ENCODE data around the gene OBP2B. TPM values are rescaled to one million over a fixed set of nuclear protein-coding genes. Genes with fewer than 3 reads are reported as not detected.
"Not testable (repeated sequence)": the region's sequence is repeated elsewhere in the genome, so short reads cannot be mapped to it uniquely, and the experiment has no call there.

OBP2B gene
- total RNA-seq, 2 donors from 2014 or later: not detected

DNA sequence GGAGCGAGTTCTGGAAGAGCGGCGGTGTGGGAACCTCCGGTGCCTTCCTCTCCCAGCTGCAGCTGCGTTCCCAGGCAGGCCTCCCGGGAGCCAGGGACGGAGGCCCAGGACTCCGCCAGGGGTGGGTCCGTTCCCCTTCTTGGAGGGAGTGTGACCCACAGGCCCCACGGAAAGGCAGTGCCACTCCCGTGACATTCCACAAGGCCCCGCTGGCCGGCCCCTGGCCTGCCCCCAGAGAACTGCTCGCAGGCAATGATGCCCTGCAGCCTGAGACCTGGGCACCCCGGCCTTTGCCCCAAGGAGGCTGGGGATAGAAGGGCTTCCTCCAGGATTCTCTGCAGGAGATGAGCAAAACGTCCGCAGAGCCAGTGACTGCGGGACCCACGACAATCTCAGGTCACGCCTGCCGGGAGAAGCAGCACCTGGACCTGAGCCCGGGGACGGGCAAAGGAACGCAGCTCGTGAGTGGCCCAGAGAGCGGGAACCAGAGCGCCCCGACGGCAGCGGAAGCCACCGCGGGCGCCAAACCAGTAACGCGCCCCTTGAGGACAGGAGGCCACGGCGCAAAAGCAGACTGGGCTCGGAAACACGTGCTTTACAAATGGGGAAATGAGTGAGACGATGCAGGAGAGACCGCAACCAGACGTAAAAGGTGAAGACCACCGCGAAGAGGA is 9.3 kb downstream of the OBP2B start:
- Mint-ChIP-seq H3K27ac (peak overlapping the region; percentile 38 to 72), H3K9me3 (peaks cover 0 to 7% of the 10 kb centered on the region in 2 donors), H3K36me3 (peaks cover 9 to 15% of the 10 kb centered on the region in 2 donors)
- DNase-seq (ENCODE audit: low spot score in 2 of 2) (peak in 1 of 2 donors; percentile 54), ATAC-seq (peak; percentile 83 to 91)

GRCh38 chr9:133195029-133195428 is 14.0 kb downstream of the OBP2B start:
- peaks cover 8% of the 10 kb centered on the region in 2 donors for H3K36me3 Mint-ChIP-seq
- peaks cover 0 to 7% of the 10 kb centered on the region in 2 donors for H3K9me3 Mint-ChIP-seq
- H3K27ac Mint-ChIP-seq: no peak overlapping the region
- no peak for ATAC-seq
- no peak for DNase-seq (ENCODE audit: low spot score in 2 of 2)

- H3K9me3 Mint-ChIP-seq: peaks cover 0 to 5% of the 10 kb centered on the region in 2 donors
- H3K36me3 Mint-ChIP-seq: peaks cover 5% of the 10 kb centered on the region in 2 donors
- H3K27ac Mint-ChIP-seq: no peak overlapping the region
- ATAC-seq (no peak), DNase-seq (ENCODE audit: low spot score in 2 of 2) (no peak)
Measured at GRCh38 chr9:133194597-133194996, 14.5 kb downstream of the OBP2B start.

DNA sequence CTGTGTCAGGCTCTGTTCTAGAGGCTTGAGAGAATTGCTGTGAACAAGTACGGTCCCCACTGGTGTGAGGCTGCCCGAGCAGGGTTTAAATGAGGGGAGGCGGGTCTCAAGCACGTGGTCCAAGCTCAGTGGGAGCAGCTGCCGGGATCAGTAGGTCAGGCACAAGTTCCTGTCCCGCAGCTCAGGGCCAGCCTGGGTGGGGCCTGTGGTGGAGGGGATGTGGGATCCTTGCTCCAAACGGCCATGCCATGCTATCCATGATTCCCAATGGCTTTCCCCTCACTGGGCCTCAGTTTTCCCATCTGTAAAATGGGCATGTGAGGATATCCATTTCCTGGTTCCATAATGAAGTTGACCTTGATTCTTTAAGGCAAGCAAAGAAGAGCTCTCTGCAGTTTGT is 17.1 kb downstream of the OBP2B start:
- Mint-ChIP-seq H3K27ac (no peak overlapping the region), H3K9me3 (peaks cover 0 to 5% of the 10 kb centered on the region in 2 donors), H3K36me3 (peaks cover 0 to 5% of the 10 kb centered on the region in 2 donors)
- ATAC-seq (no peak), DNase-seq (ENCODE audit: low spot score in 2 of 2) (no peak)

GRCh38 chr9:133189826-133190225 is 19.2 kb downstream of the OBP2B start:
- Mint-ChIP-seq H3K27ac (no peak overlapping the region), H3K9me3 (peaks cover 0 to 5% of the 10 kb centered on the region in 2 donors), H3K36me3 (no peaks in the 10 kb centered on the region)
- DNase-seq (ENCODE audit: low spot score in 2 of 2): no peak
- ATAC-seq: no peak

- ATAC-seq: no peak
- Mint-ChIP-seq H3K36me3 (no peaks in the 10 kb centered on the region), H3K27ac (no peak overlapping the region), H3K9me3 (no peaks in the 10 kb centered on the region)
- DNase-seq (ENCODE audit: low spot score in 2 of 2): peak in 1 of 2 donors; percentile 34
Measured at GRCh38 chr9:133188843-133189180, 20.2 kb downstream of the OBP2B start.

- Mint-ChIP-seq H3K27ac (no peak overlapping the region), H3K36me3 (no peaks in the 10 kb centered on the region), H3K9me3 (no peaks in the 10 kb centered on the region)
- DNase-seq (ENCODE audit: low spot score in 2 of 2) (peak in 1 of 2 donors; percentile 34), ATAC-seq (no peak)
Measured at GRCh38 chr9:133188006-133188842, 20.8 kb downstream of the OBP2B start.

- H3K9me3 Mint-ChIP-seq: no peaks in the 10 kb centered on the region
- DNase-seq (ENCODE audit: low spot score in 2 of 2): peak in 1 of 2 donors; percentile 52
- no peak for ATAC-seq
- no peaks in the 10 kb centered on the region for H3K36me3 Mint-ChIP-seq
- H3K27ac Mint-ChIP-seq: no peak overlapping the region
Measured at GRCh38 chr9:133187561-133188005, 21.5 kb downstream of the OBP2B start.

DNA sequence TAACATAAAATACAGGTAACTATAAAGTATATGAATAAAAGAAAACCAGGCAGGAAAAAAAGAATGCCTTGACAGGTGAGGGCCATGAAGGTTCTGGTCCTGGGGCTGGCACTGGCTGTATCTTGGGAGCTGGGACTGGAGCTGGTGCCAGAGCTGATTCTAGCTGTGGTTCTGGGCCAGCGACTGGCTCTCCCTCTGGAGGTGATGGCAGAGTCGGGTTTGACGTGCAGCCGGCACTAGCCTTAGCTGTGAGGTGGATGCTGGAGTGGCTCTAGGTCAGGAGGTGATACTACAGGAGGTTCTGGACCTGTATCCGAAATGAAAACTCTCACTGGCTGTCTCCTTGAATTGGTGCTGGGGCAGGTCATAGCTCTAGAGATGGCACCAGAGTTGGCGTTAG is 22.3 kb downstream of the OBP2B start:
- H3K27ac Mint-ChIP-seq: peak overlapping the region in 1 of 2 donors; percentile 15
- no peaks in the 10 kb centered on the region for H3K36me3 Mint-ChIP-seq
- no peak for ATAC-seq

GRCh38 chr9:133184971-133185370 is 24.1 kb downstream of the OBP2B start:
- H3K36me3 Mint-ChIP-seq: no peaks in the 10 kb centered on the region
- no peaks in the 10 kb centered on the region for H3K9me3 Mint-ChIP-seq
- ATAC-seq (peak; percentile 75 to 77), DNase-seq (ENCODE audit: low spot score in 2 of 2) (peak in 1 of 2 donors; percentile 54)
- no peak overlapping the region for H3K27ac Mint-ChIP-seq

More for the DNA sequence above, 22.3 kb downstream of the OBP2B start:
- no peak for DNase-seq (ENCODE audit: low spot score in 2 of 2)
- no peaks in the 10 kb centered on the region for H3K9me3 Mint-ChIP-seq

DNA sequence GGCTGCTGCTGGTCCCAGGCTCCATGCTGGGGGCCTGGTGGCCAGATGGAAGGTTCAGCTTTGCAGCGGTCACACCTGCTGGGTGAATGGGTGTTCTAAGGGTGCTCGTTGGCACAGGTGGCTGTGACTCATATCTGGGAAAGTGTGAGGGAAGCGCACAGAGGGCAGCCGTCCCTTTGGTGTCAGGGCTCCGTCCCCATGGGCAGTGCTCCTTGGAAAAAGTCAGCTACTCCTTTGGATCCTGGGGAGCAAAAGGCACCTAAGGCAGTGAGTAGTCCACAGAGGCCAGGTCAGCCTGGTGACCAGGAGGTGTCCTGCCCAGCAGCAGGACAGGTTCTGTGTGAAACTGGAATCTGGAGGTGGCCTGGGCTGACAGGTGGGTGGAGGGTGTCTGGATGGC is 26.9 kb downstream of the OBP2B start:
- ATAC-seq (no peak), DNase-seq (ENCODE audit: low spot score in 2 of 2) (no peak)
- Mint-ChIP-seq H3K36me3 (no peaks in the 10 kb centered on the region), H3K9me3 (no peaks in the 10 kb centered on the region), H3K27ac (peak overlapping the region in 1 of 2 donors; percentile 62)

DNA sequence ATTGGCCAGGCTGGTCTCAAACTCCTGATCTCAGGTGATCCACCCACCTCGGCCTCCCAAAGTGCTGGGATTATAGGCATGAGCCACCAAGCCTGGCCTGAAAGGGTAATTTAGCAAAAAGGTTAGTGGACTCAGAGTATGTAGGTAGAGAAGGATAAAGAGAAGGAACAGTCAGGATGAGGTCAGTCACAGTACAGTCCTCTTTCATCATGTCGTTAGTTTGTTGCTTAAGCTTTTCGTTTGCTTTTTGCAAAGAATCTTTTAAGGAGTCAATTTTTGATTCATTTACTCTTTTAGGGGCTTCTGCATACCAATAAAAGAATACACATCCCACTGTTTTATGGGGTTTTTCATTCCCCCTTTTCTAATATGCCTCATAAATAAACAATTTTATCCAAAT is 27.5 kb downstream of the OBP2B start:
- ATAC-seq: no peak
- Mint-ChIP-seq H3K9me3 (no peaks in the 10 kb centered on the region), H3K36me3 (no peaks in the 10 kb centered on the region), H3K27ac (no peak overlapping the region)
- no peak for DNase-seq (ENCODE audit: low spot score in 2 of 2)

DNA sequence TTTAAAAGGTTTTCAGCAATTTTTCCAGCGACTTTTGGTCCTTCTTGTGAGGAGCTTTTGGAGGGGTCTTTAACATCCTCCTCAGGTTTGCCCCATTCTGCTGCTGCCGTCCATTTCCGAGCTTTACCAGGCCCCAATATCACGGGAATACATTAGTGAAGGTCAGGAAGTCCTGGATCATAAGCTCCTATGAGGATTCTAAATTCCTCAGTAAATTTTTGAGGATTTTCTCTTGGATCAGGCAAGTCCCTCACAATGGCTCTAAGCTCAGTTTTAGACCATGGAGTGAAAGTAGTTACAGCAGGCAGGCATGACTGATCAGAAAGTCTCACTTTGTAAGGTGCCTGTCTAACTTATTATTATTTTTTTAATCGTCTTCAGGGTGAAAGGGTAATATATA is 28.1 kb downstream of the OBP2B start:
- Mint-ChIP-seq H3K36me3 (no peaks in the 10 kb centered on the region), H3K27ac (no peak overlapping the region), H3K9me3 (no peaks in the 10 kb centered on the region)
- DNase-seq (ENCODE audit: low spot score in 2 of 2): no peak
- no peak for ATAC-seq

DNA sequence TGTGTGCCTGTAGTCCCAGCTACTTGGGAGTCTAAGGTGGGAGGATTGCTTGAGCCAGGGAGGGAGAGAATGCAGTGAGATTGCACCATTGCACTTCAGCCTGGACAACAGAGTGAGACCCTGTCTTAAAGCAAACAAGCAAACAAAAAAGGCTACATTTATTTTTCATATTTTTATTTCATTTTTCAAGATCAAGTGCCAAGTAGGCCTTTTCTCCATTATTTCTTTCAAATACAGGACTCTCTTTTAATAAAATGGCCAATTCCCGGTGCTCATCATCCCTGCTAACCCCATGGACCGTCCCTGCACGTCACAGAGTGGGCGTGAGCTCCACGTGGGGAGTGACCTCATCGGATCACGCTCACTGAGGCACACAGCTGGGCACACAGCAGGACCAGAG is 36.0 kb downstream of the OBP2B start:
- no peaks in the 10 kb centered on the region for H3K36me3 Mint-ChIP-seq
- ATAC-seq (no peak), DNase-seq (ENCODE audit: low spot score in 2 of 2) (no peak)
- H3K27ac Mint-ChIP-seq: no peak overlapping the region
- H3K9me3 Mint-ChIP-seq: no peaks in the 10 kb centered on the region

DNA sequence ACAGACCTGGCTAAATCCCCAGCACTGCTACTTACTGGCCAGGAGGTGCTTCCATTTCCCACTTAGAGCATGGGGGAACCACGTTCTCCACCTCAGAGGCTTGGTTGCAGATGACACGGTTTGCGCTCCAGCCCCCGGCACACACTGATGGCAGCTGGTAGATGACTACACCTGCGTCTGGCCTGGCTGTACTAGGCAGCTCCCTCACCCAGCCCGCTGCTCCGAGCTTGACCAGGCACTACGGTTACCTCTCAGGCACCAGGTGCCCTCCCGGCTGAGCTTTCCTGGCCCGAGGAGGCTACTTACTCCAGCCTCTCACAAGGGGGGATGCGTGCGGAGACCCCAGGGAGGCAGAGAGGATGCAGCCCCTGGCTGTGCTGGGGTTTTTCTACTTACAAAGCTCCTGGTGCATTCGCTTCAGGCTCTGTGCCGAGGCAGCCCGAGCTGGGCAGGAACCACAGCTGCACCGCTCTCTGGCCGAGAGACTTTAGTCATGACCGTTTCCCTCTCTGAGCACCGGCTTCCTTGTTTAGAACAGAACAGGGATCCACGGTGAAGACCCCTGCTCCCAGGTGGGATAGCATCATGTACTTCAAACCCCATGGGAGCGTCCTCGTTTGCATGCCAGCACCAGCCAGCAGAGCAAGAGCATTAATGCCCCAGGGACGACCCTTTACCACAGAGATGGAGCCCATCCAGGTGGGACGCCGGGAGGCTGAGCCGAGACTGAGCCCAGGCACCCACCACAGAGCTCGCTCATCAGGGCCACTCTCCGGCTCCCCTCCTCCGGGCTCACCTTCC is 37.7 kb downstream of the OBP2B start:
- no peaks in the 10 kb centered on the region for H3K9me3 Mint-ChIP-seq
- ATAC-seq (no peak), DNase-seq (ENCODE audit: low spot score in 2 of 2) (peak in 1 of 2 donors; percentile 40)
- no peaks in the 10 kb centered on the region for H3K36me3 Mint-ChIP-seq
- no peak overlapping the region for H3K27ac Mint-ChIP-seq

DNA sequence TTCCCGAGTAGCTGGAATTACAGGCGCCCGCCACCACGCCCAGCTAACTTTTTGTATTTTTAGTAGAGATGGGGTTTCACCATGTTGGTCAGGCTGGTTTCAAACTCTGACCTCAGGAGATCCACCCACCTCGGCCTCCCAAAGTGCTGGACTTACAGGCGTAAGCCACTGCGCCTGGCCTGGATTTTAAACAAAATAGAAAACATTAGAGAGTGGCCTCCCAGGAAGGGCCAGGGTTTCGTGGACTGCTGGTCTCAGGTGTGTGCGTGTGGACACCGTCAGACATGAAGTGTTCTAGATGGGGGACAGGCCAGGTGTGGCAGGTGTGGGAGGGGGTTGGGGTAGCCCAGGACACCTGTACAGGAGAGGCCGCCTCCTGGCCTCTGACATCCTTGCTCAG is 38.3 kb downstream of the OBP2B start:
- peak in 1 of 2 donors; percentile 46 for DNase-seq (ENCODE audit: low spot score in 2 of 2)
- no peak overlapping the region for H3K27ac Mint-ChIP-seq
- H3K9me3 Mint-ChIP-seq: no peaks in the 10 kb centered on the region
- ATAC-seq: no peak
- no peaks in the 10 kb centered on the region for H3K36me3 Mint-ChIP-seq

GRCh38 chr9:133169687-133170086 is 39.4 kb downstream of the OBP2B start:
- DNase-seq (ENCODE audit: low spot score in 2 of 2); H3K9me3 Mint-ChIP-seq; H3K27ac Mint-ChIP-seq; ATAC-seq; H3K36me3 Mint-ChIP-seq: not testable (repeated sequence)
